Stimulated activated CD4-positive, alpha-beta T cell treated with anti-CD3 and anti-CD28 coated beads, Interleukin-4, amount 100 ng/mL, for 4 hours (primary cell): ENCODE measurements around the gene TMEM44.

Experiments
- DNase-seq, 2 experiments: peaks; one replicate each; pipeline ENCODE4 v3.0.0-alpha.2; 2020

TMEM44 gene, protein sequence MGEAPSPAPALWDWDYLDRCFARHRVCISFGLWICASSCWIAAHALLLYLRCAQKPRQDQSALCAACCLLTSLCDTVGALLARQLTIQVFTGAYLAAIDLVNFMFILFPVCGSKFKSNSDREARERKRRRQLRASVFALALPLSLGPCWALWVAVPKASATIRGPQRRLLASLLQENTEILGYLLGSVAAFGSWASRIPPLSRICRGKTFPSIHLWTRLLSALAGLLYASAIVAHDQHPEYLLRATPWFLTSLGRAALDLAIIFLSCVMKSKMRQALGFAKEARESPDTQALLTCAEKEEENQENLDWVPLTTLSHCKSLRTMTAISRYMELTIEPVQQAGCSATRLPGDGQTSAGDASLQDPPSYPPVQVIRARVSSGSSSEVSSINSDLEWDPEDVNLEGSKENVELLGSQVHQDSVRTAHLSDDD

DNA sequence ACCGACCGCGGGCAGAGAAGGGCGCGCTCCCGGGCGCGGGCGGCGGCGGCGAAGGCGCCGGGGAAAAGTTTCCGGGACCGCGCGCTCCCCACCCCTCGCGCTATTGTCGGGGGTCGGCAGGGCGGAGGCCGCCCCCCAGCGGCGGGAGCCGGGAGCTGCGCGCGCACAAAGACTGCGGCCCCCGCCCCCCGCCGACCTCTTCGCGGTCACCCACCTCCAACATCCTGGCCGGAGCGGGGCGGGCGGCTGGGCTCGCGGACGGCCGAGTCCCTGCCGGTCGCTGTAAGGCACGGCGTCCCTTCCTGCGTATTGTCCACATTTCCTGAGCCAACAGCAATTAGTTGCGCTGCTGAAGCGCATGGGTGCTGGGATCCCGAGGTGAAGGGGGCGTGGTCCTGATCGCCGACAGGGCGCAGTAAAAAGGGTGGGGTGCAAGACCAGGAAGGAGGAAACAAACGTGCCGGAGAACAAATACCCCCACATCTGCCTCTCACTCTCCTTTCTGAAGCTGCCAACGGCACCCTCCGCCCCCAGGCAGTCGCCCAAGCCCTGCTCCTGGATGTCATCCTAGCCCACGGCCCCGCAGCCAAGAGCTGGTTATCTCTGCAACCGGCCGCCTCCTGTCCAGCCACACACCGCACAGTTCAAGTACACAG lies at the start of gene TMEM44:
TSS of gene TMEM44 (minus strand) at position 71 of the 656 bp plus-strand sequence. CDS start 204 bp downstream, outside the sequence.
- peak; percentile 40 to 58 for DNase-seq

DNA sequence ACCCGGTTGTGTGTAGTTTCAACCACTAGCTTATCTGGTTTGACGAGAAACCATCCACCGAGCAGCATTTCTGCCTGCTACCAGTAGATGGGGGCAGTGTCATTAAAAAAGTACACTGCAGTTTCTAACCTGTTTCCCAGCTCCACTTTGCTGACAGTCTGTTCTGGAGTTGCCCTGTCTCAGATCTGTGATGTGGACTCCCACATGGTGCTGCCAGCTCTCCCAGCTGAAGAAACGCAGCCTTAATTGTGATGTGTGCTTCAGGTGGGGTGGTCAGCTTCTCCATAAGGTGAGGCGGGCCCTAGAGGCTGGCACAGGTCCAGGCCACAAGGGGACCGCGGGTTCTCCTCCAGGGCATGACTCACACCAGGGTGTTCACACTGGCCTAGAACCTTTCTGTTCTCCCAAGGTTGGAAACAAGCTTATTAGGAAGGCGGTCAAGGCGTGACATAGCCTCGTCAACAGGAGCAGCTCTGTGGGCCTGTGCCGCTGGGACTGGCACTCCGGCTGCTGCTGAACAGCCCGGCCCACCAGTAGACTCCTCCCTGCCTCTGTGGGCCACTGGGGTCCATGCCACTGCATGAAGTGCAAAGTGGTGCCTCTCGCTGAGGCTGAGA lies 49.6 kb upstream of the TMEM44 start:
- DNase-seq = peak; percentile 55 to 61

DNA sequence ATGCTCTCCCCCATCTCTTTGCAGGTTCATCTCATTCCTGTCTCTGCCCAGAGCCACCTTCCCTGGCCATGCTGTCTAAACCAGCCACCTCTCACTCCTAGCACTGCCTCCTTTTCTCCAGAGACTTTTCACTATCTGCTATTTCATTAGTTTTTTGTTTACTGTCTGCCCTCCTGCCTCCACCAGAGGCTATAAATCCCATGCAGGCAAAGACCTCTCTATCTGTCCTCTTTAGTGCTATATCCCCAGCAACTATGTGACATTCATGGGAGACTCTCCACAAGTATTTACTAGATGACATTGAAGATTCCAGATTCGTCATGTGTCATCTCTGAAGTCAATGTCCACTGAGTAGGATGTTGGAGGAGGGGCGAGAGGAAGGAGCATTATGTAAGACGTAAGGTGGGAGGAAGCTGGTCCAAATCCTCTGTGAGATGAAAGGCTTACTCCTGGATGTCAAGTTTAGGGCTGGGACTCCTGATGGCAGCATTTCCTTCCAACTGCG lies 49.0 kb upstream of the TMEM44 start:
- DNase-seq = no peak

DNA sequence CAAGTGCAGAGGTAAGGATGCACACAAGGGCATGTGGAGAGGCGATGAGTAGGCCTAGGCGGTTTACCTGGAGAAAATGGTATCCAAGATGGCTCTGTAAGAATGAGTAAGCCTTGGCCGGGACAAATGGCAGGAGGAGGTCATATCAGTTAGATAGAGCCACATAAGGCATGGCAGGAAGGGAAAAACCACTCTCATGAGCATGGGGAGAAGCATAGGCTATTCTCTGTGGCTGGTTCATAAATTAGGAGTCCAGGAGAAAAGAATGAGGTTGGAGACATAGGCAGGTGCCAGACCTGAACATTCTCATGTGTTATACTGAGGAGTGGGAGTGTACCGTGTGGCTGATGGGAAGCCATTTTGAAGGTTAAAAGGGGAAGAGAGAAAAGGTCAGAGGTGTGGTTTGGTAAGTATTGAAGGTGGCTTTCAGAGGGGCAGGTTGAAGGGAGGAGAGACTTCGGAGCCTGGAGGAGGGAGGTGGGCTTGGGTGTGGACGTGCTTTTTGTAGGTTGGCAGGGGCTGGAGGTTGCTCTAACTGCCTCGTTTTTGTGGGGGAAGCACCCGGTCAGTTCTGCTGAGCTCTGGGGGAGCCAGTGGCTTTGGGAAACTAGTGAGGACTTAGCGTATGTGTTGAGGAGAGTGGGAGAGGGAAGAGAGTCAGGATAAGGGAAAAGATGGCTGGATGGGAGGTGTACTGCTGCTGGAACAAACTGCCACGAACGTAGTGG lies 47.8 kb upstream of the TMEM44 start:
- no peak for DNase-seq

DNA sequence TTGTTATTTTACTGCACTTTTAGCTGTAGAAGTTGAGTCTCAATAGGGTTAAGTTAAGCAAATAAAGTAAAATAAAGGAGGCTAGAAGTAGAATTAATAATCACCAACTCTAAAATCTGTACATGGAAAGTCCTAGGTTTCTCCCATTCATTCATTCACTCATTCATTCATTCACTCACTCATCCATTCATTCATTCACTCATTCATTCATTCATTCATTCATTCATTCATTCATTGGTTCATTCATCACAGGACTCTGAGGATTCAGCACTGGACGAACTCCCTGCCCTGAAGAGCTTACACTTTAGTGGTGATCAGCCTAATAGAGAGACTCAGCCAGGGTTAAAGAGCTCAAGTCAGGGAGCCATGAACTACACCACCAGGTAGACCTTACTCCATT lies 43.3 kb upstream of the TMEM44 start:
- no peak for DNase-seq

DNA sequence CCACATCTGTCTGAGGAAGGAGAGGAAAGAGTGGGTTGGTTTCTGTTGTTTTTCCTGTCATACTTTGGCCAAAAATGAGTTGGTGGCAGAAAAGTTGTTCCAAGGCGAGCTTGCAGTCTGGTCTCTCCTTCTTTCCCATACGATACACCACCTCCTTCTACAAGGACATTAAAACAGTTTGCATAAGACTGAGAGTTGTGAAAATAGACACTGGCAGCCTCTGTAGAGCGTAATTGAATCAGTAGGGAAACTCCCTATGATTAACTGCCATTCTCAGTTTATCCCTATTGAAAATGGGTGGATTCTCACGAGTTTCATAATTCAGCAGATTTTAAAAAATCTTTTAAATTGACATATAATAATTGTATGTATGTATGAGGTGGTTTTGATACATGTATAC lies 42.5 kb upstream of the TMEM44 start:
- no peak for DNase-seq

DNA sequence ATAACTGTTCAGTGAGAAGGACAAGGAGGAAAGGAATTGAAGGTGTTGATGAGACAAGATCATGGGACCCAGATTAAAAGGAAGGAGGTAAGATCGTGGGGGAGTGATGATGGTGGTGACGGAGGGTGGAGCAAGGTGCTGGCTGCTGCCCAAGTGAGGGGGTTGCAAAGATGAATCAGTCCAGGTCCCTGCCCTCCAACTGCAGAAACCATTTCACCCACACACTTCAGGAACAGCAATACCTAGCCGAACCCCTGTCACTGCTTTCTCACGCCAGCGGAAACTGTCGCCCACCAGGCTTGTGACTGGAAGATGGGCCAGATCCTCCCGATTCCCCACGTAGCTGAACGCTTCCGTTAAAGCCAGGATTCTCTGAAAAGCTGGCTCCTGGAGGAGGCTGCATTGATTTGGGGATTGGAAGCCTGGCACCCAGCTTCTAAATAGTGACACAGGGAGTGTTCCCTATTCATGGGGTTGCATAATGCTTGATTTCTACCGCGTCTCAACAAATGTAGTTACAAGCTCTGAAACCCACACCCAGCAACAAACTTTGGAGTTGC lies 41.9 kb upstream of the TMEM44 start:
- DNase-seq = peak; percentile 65 to 72

DNA sequence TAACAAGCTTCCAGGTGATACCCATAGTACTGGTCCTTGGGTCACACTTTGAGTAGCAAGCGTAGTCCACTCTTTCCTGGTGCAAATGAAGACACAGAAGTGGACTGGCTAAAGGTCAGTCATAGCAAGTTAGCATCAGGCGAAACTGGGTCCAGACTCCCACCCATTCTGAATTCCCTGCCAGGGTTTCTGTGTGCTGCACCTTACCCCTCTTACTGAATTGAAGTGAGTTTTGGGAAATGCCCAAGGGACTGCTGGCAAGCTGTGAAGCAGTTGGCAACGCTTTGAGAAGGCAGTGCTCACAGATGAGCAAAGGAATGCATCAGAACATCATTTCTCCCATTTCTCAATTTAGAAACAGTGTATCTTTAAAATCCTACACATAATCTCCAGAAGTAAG lies 40.5 kb upstream of the TMEM44 start:
- DNase-seq = no peak

DNA sequence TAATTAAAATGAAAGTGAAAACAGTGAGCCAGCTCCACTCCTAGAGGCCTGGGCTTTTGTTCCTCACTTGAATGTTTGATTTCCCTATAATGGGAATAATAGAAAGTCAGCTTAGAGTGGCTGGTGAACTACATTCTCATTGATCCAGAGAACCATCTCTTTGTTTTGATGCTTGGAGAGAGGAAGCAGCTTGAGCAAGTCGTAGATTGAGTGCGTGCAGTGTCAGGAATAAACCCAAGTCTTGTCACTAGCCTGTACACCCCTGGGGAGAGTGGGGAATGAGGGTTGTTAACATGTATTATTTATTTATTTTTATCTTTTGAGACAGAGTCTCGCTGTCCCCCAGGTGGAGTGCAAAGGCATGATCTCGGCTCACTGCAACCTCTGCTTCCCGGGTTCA lies 39.7 kb upstream of the TMEM44 start:
- no peak for DNase-seq

DNA sequence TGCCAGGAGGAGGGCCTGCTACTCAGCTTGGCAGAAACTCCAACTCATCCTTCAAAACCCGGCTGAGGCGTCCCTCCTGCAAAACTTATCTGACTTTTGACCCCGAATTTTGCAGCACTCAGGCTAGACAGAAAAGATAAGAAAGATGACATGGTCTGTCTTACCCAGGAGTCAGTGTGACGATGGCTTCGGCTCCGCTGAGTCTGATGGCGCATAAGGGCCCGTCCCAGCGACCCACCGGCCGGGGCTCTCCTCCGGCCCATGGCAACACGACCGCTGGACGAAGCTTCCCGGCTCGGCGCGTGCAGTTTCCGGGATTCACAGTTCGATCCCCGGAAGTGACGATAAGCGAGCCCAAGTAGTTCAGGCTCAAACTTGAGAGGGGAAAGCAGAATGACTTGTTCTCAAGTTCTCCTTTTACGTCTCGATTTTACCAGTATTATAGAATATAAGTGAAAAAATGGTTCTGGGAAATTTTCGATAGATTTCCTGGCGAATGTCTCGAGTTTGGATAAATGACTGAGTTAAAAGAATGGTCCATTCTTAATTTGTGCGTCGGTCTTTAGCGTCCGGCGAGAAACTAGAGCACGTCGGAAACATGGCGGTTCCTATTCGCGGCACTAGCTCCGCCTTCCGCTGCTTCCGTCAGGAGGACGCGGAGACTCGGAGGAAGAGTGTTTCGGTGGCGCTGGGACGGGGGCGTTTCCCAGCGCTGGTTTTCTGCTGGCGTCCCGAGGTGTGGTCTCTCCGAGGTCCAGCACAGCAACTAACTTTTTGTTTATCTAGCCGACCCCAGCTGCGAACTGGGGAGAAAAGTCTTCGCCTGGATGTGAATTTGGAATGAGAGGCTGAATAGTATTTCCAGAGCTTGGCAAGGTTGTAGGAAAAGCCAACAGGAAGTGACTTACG lies 38.9 kb upstream of the TMEM44 start, which contains the start of gene LSG1:
TSS of gene LSG1 (minus strand) at position 292 of the 909 bp plus-strand sequence. CDS start at position 263, 29 bp downstream.
- peak; percentile 82 to 88 for DNase-seq

DNA sequence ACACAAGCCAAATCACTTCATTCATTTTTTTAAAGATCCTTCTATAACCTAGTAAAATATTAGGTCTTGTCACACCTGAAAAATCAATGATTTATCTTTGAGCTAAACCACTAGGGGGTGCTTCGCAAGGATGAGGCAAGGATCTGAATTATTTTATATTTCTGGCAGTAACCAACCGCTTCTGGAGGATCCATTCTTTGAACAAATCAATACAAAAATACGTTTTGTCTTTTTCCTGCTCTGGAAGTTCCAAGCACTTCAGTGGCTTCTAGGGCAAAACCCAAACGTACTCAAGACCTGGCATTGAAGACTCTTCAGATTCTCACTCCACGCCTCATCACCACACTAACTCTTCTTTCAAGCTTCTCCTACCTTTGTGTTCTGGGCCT lies 38.3 kb upstream of the TMEM44 start:
- DNase-seq = no peak

DNA sequence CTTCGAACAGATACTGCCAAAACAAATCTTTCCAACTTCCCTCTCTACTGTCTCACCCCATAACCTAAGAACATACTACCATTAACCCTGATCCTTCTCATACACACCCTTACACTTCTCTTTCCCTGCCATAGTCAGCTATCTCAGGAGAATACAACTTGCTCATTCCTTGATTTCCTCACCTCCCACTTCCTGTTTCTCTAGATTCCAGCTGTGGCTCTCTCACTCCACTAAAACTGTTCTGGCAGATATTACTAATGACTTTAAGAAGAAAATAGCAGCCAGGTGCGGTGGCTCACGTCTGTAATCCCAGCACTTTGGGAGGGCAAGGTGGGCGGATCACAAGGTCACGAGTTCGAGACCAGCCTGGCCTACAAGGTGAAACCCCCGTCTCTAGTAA lies 34.1 kb upstream of the TMEM44 start:
- no peak for DNase-seq

DNA sequence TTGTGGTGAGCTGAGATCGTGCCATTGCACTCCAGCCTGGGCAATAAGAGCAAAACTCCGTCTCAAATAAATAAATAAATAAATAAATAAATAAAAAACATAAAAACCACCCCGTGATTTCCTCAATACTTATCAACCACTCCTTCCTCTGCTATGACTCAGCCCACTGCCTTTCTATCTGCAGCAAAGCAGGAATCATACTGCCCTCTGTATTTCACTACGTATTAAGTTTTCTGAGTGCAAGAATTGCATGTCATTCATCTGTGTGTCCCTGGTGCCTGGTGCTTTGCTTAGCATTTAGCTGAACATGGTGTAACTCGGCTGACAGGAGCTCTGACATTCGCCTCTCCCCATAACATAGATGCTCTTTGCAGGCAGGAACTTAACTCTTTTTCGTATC lies 31.6 kb upstream of the TMEM44 start:
- DNase-seq = no peak

DNA sequence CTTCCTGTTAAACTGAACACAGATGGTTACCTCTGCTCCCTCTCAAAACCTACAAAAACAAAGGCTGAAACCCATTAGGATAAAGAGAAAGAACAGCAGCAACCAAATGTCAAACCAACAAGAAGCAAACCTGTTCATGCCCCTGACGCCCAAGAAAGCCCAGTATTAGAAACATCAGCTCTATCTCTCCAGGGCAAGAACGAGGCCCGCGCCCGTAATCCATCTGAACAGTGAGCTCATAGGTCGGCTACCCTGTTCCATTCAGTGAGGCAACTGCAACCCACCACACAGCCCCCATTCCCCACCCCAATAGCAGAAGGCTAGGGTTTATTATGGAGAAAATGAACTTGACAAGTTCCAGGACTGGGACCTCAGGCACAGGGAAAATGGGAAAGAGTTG lies 28.7 kb upstream of the TMEM44 start:
- no peak for DNase-seq

DNA sequence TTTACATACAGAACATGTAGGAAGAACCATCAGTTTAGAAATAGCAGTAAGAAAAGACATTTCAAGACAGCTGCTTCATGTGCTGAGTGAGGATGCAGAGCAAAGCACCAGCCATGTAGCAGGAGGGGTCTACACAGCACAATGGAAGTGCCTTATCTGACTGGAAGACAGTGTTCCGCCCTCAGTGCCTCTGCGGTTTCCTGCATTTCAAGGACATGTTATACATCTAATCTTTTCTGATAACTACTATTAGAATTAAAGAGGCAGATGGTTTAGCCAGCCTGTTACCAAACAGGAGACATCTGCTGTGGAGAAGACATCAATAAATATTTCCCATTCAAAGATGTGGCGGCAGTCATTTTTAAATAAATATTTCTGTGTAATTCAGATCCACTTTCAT lies 28.2 kb upstream of the TMEM44 start:
- DNase-seq = no peak

DNA sequence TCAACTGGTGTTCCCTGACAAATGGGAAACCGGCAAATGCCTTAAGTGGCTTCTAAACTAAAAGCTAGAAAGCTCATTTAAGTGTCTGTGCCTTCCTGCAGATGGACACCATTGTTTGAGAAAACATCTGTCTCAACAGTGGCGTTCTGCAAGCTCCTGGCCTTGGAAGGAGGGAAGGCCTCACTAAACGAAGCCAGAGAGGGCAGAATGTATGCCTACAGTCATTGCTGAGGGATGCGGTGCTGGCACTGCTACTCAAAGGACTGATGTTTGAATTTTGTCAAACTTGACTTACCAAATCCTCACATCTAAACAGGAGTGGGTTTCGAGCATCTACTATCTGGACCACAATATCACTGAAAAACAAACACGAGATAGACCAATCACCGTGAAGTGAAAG lies 26.6 kb upstream of the TMEM44 start:
- DNase-seq = no peak

DNA sequence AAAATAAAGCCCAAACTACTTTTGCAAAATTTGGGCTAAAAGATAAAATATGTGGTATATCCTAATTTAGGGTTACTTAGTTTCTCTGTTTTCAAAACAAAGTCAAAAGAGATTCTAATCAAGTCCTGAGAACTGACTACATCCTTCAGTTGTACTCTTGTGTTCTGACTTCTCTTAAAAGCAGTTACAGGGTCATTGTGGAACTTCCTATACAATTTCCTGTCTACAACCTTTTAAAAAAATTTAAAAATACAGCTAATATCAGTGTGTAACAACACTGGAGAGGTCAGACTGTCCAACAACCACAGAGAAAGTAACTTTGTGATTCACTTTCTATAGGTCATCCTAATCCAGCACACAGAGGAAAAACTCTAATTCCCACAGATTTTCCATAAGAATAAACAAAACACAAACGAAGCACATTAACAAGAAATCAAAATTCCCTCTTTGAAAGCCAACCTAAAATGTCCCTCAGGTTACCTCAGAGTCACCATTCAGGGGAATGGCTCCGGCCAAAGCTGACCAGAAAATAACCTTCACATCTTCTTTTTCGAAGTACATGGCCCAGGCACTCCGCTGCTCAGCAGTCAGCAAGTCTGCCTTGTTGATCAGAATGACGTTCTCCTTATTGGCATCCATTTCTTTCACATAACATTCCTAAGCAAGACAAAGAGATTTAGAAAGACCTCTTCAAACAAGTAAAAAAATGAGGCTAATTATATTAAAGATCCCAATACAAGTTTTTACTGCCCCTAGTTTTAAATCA lies 25.4 kb upstream of the TMEM44 start:
- DNase-seq = no peak

DNA sequence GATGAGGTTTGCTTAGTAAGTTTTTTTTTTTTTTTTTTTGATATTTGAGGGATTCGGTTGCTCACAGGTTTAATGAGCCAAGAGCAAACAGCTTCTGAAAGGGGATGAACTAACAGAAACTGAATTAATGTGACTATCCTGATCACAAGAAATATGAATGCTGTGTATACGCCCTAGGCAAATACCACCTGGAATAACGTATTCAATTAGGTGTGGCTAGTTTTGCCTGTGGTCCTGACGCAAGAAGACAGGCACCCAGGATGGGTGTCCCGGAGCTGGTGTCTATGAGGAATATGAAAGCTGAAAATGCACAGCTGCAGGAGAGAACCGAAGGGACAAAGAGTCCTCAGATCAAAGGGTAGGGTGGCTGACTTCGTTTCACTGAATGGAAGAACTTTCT lies 24.2 kb upstream of the TMEM44 start:
- no peak for DNase-seq

DNA sequence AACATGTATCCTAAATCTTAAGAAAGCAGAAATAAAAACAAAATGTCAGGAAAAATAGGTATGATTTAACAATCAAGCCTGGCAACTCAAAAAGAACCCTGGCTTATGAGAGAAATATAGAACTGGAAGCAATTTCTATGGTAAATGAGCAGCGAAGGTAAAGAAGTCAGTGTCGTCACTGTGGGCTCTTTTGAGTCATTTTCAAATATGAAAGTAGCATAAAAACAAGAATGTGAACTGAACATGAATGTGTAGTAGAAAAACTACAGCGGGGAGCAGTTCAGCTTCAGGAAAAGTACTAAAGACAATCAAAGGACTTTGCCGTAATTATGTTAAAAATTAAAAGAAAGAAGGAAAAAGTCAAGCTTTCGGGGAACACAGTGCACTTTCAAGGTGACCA lies 21.2 kb upstream of the TMEM44 start:
- no peak for DNase-seq

DNA sequence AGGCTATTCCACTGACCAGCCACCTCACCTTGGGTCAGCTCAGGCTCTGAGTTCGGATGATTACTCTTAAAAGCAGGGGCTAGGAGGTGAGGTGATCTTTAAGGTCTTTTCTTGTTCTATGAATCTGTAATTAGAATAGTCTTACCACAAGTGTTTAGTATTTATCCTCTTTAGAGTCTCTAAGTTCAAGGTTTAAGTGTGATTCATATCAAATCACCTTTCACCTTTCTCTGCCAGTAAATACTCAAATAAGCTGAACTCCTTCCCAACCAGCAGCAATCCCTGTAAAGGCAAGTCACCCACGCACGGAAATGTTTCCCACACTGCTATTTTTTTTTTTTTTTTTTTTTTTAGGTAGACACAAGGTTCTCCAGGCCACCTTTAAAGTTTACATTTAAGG lies 14.5 kb upstream of the TMEM44 start:
- no peak for DNase-seq

DNA sequence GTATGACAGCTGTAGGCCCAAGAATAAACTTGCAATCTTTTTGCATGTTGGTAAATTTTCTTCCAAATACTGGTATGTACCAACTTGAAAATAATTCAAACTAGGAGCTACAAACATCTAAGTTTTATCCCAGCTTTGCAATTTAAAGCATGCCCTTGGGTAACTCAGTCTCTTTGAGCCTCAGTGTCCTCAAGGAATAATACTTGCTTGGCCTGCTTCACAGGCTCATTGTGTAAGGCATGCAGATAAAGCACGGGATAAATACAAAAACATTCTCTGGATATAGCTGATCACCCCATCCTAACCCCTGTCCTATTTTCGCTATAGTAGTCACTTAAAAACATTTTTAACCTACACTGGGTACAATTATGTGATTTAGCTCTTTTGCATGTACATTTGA lies 9.6 kb upstream of the TMEM44 start:
- no peak for DNase-seq
